GM19351 (cell line): Measurements from ENCODE around the gene SEMA4C.
A peak's percentile ranks its signal among the peaks of the same experiment; 100 is the strongest.

Experiments
- ATAC-seq: cut with Tn5 transposase; IDR thresholded peaks from one replicate; pipeline ENCODE4 v1.9.1; 2021; ENCODE audit warnings: mild to moderate bottlenecking, moderate library complexity; ENCODE audit not compliant: unreplicated experiment

Gene SEMA4C

DNA sequence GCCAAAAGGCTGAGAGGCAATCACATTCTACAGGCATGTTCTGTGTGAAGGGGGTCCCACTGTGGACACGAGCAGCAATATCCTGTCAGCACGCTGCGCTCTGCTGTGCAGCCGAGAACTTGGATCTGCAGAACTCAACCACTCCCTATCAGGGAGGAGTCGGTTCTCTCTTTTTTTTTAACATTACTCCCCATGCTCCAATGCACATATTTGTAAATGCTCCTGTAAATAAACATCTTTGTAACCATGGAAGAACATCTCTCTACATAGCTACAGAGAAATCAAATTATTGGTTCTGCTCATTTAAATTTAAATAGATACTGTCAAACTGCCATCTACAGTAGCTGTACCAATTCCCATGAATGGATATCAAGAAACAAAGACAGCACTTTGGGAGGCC lies 23.1 kb downstream of the SEMA4C start:
- no peak for ATAC-seq

DNA sequence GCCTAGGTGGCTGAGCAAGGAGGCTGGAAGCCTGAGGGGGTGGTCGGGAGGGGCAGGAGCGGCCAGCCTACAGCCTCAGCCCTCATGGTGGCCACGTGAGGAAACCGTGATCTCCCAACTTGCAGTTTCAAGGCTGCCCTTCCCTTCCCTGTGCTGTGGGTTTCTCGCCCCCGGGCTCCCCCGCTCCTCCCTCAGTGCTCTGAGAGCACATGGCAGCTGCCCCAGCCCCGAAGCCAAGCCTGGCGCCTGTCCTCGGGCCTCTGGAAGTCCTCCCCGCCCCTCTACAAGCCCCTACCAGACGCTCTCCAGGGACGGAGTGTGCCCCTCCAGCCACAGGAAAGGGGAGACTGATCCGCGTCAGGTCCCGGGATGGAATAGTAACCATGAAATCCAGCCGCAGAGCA lies 25.5 kb downstream of the SEMA4C start:
- ATAC-seq, result no peak

- no peak for ATAC-seq
Measured at GRCh38 chr2:96843538-96844268, 26.2 kb downstream of the SEMA4C start, which contains the start of gene ANKRD23. Gene ANKRD23, minus strand, starts transcription at chr2:96844021. Its CDS starts 29 bp downstream, at chr2:96843992.

GRCh38 chr2:96842600-96842999 lies 27.3 kb downstream of the SEMA4C start:
- ATAC-seq, result no peak

DNA sequence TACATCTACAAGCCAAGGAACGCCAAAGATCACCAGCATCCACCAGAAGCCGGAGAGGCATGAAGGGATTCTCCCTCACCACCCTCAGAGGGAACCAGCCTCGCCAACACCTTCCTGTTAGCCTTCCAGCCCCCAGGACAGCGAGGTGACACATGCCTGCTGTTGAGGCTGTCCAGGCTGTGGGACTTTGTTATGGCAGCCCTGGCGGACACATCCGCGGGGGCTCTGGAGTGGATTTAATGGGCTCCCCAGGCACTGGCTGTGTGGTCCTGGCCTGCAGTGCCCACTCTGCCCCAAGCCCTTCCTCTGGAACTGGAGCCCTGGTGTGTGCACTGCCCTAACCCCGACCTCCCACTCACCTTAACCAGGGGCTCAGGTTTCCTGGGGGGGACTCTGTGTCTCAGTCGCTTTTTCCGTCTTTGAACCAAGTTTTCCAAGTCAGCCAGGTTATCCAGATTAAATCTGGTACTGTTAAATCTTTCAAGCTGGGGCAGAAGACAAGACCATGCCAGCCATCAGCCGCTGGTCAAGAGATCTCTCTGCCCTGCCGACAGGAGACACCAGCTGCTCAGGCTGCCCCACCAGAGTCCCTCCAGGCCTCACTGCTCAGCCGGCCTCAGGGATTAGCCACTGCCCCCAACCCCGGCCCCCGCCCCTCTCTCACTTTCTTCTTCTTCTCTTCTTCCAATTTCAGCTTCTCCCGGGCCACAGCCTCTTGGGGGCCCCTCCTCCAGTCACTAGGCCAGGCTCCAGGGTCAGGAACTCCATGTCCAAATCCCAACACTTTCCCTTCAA lies 28.0 kb downstream of the SEMA4C start:
- no peak for ATAC-seq

- no peak for ATAC-seq
Measured at GRCh38 chr2:96839875-96840850, 29.7 kb downstream of the SEMA4C start.

GRCh38 chr2:96839293-96839874 lies 30.5 kb downstream of the SEMA4C start:
- ATAC-seq, result peak; percentile 48

DNA sequence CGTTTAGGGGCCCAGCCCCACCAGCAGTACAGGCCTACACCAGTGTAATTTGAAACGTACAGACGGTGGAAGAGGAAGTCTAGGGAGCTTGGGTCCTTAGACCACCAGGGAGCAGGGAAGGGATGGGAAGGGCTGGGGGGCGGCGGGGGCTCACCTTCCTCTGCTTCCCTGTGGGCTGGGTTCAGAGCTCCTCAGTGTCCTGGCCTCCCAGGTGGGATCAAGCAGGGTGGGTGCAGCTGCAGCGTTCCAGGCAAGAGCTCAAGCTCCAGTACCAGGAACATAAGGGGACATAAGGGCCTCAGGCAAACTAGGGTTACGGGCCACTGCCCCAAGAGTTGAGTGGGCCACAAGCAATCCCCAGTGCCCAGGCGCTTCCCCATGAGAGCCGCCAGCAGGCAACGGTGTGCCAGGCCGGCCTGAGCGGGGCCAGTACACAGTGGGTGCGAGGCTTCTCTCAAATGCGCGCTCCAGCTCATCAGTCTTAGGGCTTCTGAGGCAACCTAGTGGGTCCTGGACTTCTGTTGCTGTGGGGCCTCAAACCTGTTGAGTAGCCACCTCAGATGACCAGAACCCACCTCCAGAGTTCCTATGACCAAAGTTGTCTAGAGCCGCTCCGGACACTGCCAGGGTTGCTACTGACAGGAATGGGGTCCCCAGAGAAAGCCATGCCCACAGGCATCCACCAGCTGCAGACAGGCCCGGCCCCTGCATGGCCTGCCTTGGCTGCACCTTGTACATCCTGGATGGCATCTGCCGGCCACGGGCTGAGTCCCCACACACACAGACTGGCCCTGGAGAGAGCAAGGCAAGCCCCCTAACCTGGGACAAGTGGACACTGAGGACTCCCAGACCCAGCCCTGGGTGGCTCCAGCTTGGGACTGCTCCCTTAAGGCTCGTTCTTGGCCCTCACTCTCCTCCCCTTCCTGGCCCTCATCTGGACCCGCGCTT lies 31.3 kb downstream of the SEMA4C start:
- no peak for ATAC-seq

DNA sequence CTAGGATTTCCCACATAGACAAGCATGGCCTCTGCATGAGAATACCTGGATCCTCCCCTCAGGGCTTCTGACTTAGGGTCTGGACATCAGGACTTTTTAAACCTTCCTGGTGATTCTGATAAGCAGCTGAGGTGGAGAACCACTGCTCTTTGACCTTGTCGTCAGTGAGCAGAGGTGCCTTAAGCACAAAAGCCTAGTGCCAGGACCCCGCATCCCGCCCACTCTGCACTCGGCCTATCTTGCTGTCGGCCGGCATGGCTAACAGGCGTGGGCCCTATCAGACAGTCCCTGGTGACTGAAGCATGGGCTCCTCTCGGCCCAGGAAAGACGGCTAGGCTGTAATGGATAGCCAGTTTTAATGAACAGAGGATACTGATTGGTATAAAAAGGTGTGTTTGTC lies 32.3 kb downstream of the SEMA4C start:
- no peak for ATAC-seq

- ATAC-seq, result no peak
Measured at GRCh38 chr2:96835830-96836229, 34.0 kb downstream of the SEMA4C start.

GRCh38 chr2:96832754-96833507 lies 36.9 kb downstream of the SEMA4C start:
- no peak for ATAC-seq

DNA sequence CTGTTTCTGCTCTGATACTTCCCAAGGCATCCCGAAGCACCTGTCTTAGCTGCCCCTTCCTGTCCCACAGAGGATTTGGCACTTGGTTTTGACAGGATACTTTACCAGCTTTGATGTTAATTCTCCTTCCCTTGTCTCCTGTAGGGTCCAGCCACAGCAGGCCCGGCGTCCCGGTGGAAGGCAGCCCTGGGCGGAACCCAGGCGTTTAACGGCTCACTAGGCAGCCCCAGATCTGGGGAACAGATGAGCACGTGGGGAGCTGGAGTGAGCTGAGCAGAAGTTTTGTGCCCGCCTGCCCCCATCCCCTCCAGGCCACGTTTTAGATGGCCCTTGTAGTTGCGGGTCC lies 37.5 kb downstream of the SEMA4C start:
- no peak for ATAC-seq

- no peak for ATAC-seq
Measured at GRCh38 chr2:96831679-96832078, 38.2 kb downstream of the SEMA4C start.

GRCh38 chr2:96830044-96830562 lies 39.8 kb downstream of the SEMA4C start:
- no peak for ATAC-seq

GRCh38 chr2:96828874-96829273 lies 41.0 kb downstream of the SEMA4C start:
- no peak for ATAC-seq

- no peak for ATAC-seq
Measured at GRCh38 chr2:96828436-96828835, 41.4 kb downstream of the SEMA4C start.

GRCh38 chr2:96826546-96827278 lies 43.2 kb downstream of the SEMA4C start:
- ATAC-seq, result no peak

GRCh38 chr2:96825057-96825456 lies 44.8 kb downstream of the SEMA4C start:
- ATAC-seq, result no peak
